Measurements from ENCODE around the gene SIN3A.

The SIN3A gene

DNA sequence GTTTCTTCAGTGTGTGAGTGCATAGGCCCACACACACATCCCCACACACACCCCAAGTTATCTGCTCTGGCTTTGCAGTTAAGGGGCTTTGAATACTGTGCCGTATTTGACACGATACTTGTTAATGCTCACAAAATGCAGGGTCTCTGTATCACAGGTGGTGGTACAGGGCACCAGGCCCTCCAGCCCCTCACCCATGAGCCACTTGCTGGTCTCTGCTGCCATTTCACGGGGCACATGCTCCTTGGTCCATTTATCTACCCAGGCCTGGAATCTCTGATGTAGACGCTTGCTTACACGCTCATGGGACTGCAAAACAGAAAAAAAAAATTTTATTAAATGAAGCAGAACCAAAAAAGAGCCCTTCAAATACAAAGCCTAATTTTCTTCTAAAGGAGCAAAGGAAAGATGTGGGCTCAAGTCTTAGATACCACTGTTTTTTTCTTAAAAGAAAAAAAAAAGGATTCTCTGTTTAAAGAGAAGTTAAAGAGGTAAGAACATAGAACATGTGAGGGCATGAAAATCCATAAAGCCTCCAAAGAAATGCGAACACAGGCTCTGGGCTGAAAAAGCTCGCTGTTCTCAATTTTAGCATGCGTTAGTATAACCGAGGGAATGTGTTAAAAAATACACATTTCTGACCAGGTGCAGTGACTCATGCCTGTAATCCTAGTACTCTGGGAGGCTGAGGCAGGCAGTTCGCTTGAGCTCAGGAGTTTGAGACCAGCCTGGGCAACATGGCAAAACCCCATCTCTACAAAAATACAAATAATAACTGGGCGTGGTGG is 79.4 kb downstream of the SIN3A start:
- Histone ChIP-seq H4K91ac (ENCODE audit: low read length) (no peak overlapping the region), H3K79me1 (replicated peaks; ENCODE audit: low read length, poor library complexity, severe bottlenecking) (peaks cover 42% of the 10 kb centered on the region), H2AK5ac (ENCODE audit: low read length, severe bottlenecking) (no peak overlapping the region), H3K4ac (ENCODE audit: low read depth in 1 of 2, low read length in 2 of 2) (no peak overlapping the region), H3K27ac (ENCODE audit: low read length, poor library complexity, severe bottlenecking) (no peak overlapping the region), H3K9me3 (ENCODE audit: control insufficient read depth, low read length) (no peaks in the 10 kb centered on the region), H3K4me1 (ENCODE audit: control insufficient read depth, insufficient read depth, low read depth, low read length) (peaks cover 17% of the 10 kb centered on the region), H3K9ac (ENCODE audit: low read length) (no peak overlapping the region), H2AFZ (ENCODE audit: low read depth, low read length) (no peak overlapping the region), H2BK12ac (ENCODE audit: low read length in 2 of 2) (no peak overlapping the region), H4K8ac (ENCODE audit: low read length) (peak overlapping the region; percentile 19), H2BK120ac (ENCODE audit: low read depth, low read length) (no peak overlapping the region), H3K4me2 (ENCODE audit: low read length, poor library complexity, severe bottlenecking) (no peak overlapping the region), H3K23ac (ENCODE audit: low read length in 2 of 2) (peak overlapping the region in 1 of 2 experiments; percentile 57), H2BK5ac (ENCODE audit: low read depth, low read length, poor library complexity, severe bottlenecking) (no peak overlapping the region), H3K18ac (ENCODE audit: low read depth in 1 of 2, low read length in 2 of 2) (no peak overlapping the region), H3K27me3 (ENCODE audit: control insufficient read depth in 1 of 2, insufficient read depth in 1 of 2, low read length in 2 of 2) (no peaks in the 10 kb centered on the region), H3K14ac (ENCODE audit: low read length in 2 of 2) (no peak overlapping the region), H3K4me3 (ENCODE audit: insufficient read depth in 1 of 2, low read depth in 1 of 2, low read length in 2 of 2) (no peak overlapping the region), H3K36me3 (ENCODE audit: control insufficient read depth in 1 of 2, insufficient read depth in 2 of 2, low read depth in 1 of 2, low read length in 2 of 2) (peaks cover 36 to 64% of the 10 kb centered on the region in 2 experiments), H2BK15ac (ENCODE audit: low read depth, poor library complexity, severe bottlenecking) (no peak overlapping the region)
- no peak for DNase-seq
- WGBS: 97% methylated on average over 10 of the region's 11 CpGs

DNA sequence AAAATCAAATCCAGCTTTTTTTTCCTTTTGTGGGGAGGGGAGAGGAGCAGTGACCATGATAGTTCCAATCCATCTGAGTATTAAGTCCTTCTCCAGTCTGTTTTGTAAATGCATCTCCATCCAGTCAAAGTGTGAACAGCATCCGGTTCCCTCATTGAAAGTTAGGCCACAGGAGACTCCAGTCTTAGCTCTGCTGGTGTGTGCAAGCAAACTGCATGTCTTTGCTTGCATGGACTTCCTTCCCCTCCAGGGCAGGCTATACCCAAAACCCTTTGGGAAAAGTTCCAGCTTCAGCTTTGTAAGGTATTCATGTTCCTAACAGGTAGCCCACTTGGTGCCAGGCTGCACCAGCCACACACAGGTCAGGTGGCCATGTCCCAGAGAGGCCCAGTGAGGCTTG is 80.0 kb downstream of the SIN3A start:
- H3K18ac ChIP-seq (ENCODE audit: low read depth in 1 of 2, low read length in 2 of 2): no peak overlapping the region
- H3K27me3 ChIP-seq (ENCODE audit: control insufficient read depth in 1 of 2, insufficient read depth in 1 of 2, low read length in 2 of 2): no peaks in the 10 kb centered on the region
- peaks cover 46% of the 10 kb centered on the region for H3K79me1 ChIP-seq (replicated peaks; ENCODE audit: low read length, poor library complexity, severe bottlenecking)
- H4K8ac ChIP-seq (ENCODE audit: low read length): peak overlapping the region; percentile 19
- H3K14ac ChIP-seq (ENCODE audit: low read length in 2 of 2): no peak overlapping the region
- H3K36me3 ChIP-seq (ENCODE audit: control insufficient read depth in 1 of 2, insufficient read depth in 2 of 2, low read depth in 1 of 2, low read length in 2 of 2): peaks cover 38 to 64% of the 10 kb centered on the region in 2 experiments
- no peak overlapping the region for H3K4me2 ChIP-seq (ENCODE audit: low read length, poor library complexity, severe bottlenecking)
- no peak overlapping the region for H3K23ac ChIP-seq (ENCODE audit: low read length in 2 of 2)
- H4K91ac ChIP-seq (ENCODE audit: low read length): no peak overlapping the region
- no peak overlapping the region for H2AK5ac ChIP-seq (ENCODE audit: low read length, severe bottlenecking)
- H2BK12ac ChIP-seq (ENCODE audit: low read length in 2 of 2): no peak overlapping the region
- H3K4me3 ChIP-seq (ENCODE audit: insufficient read depth in 1 of 2, low read depth in 1 of 2, low read length in 2 of 2): no peak overlapping the region
- peaks cover 21% of the 10 kb centered on the region for H3K4me1 ChIP-seq (ENCODE audit: control insufficient read depth, insufficient read depth, low read depth, low read length)
- H2BK5ac ChIP-seq (ENCODE audit: low read depth, low read length, poor library complexity, severe bottlenecking): no peak overlapping the region
- H3K9me3 ChIP-seq (ENCODE audit: control insufficient read depth, low read length): no peaks in the 10 kb centered on the region
- H2BK15ac ChIP-seq (ENCODE audit: low read depth, poor library complexity, severe bottlenecking): no peak overlapping the region
- H2BK120ac ChIP-seq (ENCODE audit: low read depth, low read length): no peak overlapping the region
- no peak for DNase-seq
- no peak overlapping the region for H3K4ac ChIP-seq (ENCODE audit: low read depth in 1 of 2, low read length in 2 of 2)
- WGBS: 95% methylated on average over 1 of the region's 1 CpG
- no peak overlapping the region for H3K27ac ChIP-seq (ENCODE audit: low read length, poor library complexity, severe bottlenecking)
- H3K9ac ChIP-seq (ENCODE audit: low read length): no peak overlapping the region
- H2AFZ ChIP-seq (ENCODE audit: low read depth, low read length): no peak overlapping the region

DNA sequence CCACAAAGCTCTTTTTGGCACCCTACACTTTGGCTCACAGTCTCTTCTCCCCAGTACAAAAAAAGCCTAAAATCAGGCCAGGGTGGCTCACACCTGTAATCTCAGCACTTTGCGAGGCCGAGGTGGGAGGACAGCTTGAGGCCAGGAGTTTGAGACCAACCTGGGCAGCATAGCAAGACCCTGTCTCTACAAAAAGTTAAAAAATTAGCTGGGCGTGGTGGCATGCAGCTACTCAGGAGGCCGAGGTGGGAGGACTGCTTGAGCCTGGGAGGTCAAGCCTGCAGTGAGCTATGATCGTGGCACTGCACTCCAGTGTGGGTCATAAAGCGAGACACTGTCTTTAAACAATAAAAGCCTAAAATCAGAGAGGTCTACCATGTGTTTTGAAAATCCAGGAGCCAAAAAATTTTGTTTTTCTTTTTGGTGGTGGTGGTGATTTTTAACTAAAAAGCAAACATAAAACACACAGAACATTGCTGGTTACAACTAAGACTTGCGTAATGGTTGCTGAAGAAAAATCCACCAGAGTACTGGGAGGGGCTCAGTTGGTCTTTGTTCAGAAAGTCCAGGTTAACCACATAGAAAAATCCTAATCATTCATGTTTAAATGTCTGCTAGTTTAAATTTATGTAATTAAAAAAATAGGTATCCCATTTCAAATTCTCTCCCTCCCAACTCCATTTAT is 81.5 kb downstream of the SIN3A start:
- Histone ChIP-seq H3K9me3 (ENCODE audit: control insufficient read depth, low read length) (no peaks in the 10 kb centered on the region), H3K4ac (ENCODE audit: low read depth in 1 of 2, low read length in 2 of 2) (no peak overlapping the region), H3K4me2 (ENCODE audit: low read length, poor library complexity, severe bottlenecking) (no peak overlapping the region), H2BK15ac (ENCODE audit: low read depth, poor library complexity, severe bottlenecking) (no peak overlapping the region), H3K36me3 (ENCODE audit: control insufficient read depth in 1 of 2, insufficient read depth in 2 of 2, low read depth in 1 of 2, low read length in 2 of 2) (peaks cover 39 to 64% of the 10 kb centered on the region in 2 experiments), H2BK120ac (ENCODE audit: low read depth, low read length) (no peak overlapping the region), H3K4me3 (ENCODE audit: insufficient read depth in 1 of 2, low read depth in 1 of 2, low read length in 2 of 2) (no peak overlapping the region), H2BK12ac (ENCODE audit: low read length in 2 of 2) (no peak overlapping the region), H4K91ac (ENCODE audit: low read length) (no peak overlapping the region), H3K23ac (ENCODE audit: low read length in 2 of 2) (no peak overlapping the region), H3K79me1 (replicated peaks; ENCODE audit: low read length, poor library complexity, severe bottlenecking) (peaks cover 47% of the 10 kb centered on the region), H3K4me1 (ENCODE audit: control insufficient read depth, insufficient read depth, low read depth, low read length) (peaks cover 21% of the 10 kb centered on the region), H2AFZ (ENCODE audit: low read depth, low read length) (no peak overlapping the region), H4K8ac (ENCODE audit: low read length) (no peak overlapping the region), H3K9ac (ENCODE audit: low read length) (peak overlapping the region; percentile 92), H3K18ac (ENCODE audit: low read depth in 1 of 2, low read length in 2 of 2) (no peak overlapping the region), H3K27ac (ENCODE audit: low read length, poor library complexity, severe bottlenecking) (no peak overlapping the region), H3K14ac (ENCODE audit: low read length in 2 of 2) (no peak overlapping the region), H2BK5ac (ENCODE audit: low read depth, low read length, poor library complexity, severe bottlenecking) (no peak overlapping the region), H3K27me3 (ENCODE audit: control insufficient read depth in 1 of 2, insufficient read depth in 1 of 2, low read length in 2 of 2) (no peaks in the 10 kb centered on the region), H2AK5ac (ENCODE audit: low read length, severe bottlenecking) (no peak overlapping the region)
- 92% methylated on average over 6 of the region's 7 CpGs for WGBS
- DNase-seq: no peak

DNA sequence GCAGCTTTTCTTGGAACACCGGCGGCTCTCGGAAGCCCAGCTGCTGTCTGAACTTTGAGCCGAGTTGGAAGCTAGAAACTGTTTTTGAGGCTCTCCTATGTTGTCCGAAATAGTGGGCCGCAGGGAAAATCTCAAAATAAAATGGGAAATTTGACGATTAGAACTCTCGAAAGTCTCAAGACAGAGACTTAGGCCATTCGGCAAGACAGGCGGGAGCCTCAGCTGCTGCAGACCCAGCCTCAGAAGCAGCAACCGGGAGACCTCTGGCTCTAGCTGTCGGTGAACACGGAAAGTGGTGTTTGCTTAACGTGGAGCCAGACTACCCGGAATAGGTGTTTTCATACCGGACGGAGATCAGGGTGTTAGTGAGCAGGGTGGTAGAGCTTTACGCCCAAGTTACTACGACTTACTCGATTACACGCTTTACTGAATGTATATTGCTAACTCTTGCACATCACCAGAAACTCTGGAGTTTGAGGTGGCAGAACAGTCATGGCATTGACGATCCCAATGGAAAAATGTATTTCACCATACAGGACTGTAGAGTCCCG is 82.7 kb downstream of the SIN3A start:
- no peaks in the 10 kb centered on the region for H3K9me3 ChIP-seq (ENCODE audit: control insufficient read depth, low read length)
- no peak overlapping the region for H2AK5ac ChIP-seq (ENCODE audit: low read length, severe bottlenecking)
- H3K36me3 ChIP-seq (ENCODE audit: control insufficient read depth in 1 of 2, insufficient read depth in 2 of 2, low read depth in 1 of 2, low read length in 2 of 2): peaks cover 47 to 64% of the 10 kb centered on the region in 2 experiments
- peak overlapping the region; percentile 92 for H3K9ac ChIP-seq (ENCODE audit: low read length)
- peak overlapping the region in 1 of 2 experiments; percentile 12 for H3K4ac ChIP-seq (ENCODE audit: low read depth in 1 of 2, low read length in 2 of 2)
- H2BK12ac ChIP-seq (ENCODE audit: low read length in 2 of 2): no peak overlapping the region
- peak overlapping the region; percentile 3 to 50 for H3K18ac ChIP-seq (ENCODE audit: low read depth in 1 of 2, low read length in 2 of 2)
- peak overlapping the region; percentile 94 for H4K8ac ChIP-seq (ENCODE audit: low read length)
- H2AFZ ChIP-seq (ENCODE audit: low read depth, low read length): peak overlapping the region; percentile 64
- 6% methylated on average over 17 of the region's 23 CpGs for WGBS
- H2BK15ac ChIP-seq (ENCODE audit: low read depth, poor library complexity, severe bottlenecking): no peak overlapping the region
- peak; percentile 68 for DNase-seq
- H3K4me2 ChIP-seq (ENCODE audit: low read length, poor library complexity, severe bottlenecking): peak overlapping the region; percentile 95
- peaks cover 47% of the 10 kb centered on the region for H3K79me1 ChIP-seq (replicated peaks; ENCODE audit: low read length, poor library complexity, severe bottlenecking)
- peak overlapping the region; percentile 90 for H3K27ac ChIP-seq (ENCODE audit: low read length, poor library complexity, severe bottlenecking)
- H3K23ac ChIP-seq (ENCODE audit: low read length in 2 of 2): peak overlapping the region in 1 of 2 experiments; percentile 18
- H3K27me3 ChIP-seq (ENCODE audit: control insufficient read depth in 1 of 2, insufficient read depth in 1 of 2, low read length in 2 of 2): no peaks in the 10 kb centered on the region
- H2BK5ac ChIP-seq (ENCODE audit: low read depth, low read length, poor library complexity, severe bottlenecking): peak overlapping the region; percentile 76
- H4K91ac ChIP-seq (ENCODE audit: low read length): peak overlapping the region; percentile 34
- peak overlapping the region; percentile 78 to 89 for H3K4me3 ChIP-seq (ENCODE audit: insufficient read depth in 1 of 2, low read depth in 1 of 2, low read length in 2 of 2)
- H3K4me1 ChIP-seq (ENCODE audit: control insufficient read depth, insufficient read depth, low read depth, low read length): peaks cover 21% of the 10 kb centered on the region
- no peak overlapping the region for H3K14ac ChIP-seq (ENCODE audit: low read length in 2 of 2)
- no peak overlapping the region for H2BK120ac ChIP-seq (ENCODE audit: low read depth, low read length)
